ENCODE data around the gene USH2A.
"Not testable (repeated sequence)": the region's sequence is repeated elsewhere in the genome, so short reads cannot be mapped to it uniquely, and the experiment has no call there.

Gene USH2A

GRCh38 chr1:216028631-216029030, 394.6 kb downstream of the USH2A start:
- no peak for DNase-seq

GRCh38 chr1:216024546-216024945, 398.7 kb downstream of the USH2A start:
- no peak for DNase-seq

GRCh38 chr1:216020743-216021345, 402.4 kb downstream of the USH2A start:
- no peak for DNase-seq

GRCh38 chr1:216015116-216015515, 408.1 kb downstream of the USH2A start:
- no peak for DNase-seq

GRCh38 chr1:216014086-216014485, 409.2 kb downstream of the USH2A start:
- no peak for DNase-seq

GRCh38 chr1:216009456-216009855, 413.8 kb downstream of the USH2A start:
- DNase-seq = not testable (repeated sequence)

GRCh38 chr1:216005916-216006315, 417.3 kb downstream of the USH2A start:
- DNase-seq = no peak

GRCh38 chr1:215992620-215993019, 430.6 kb downstream of the USH2A start:
- no peak for DNase-seq

- no peak for DNase-seq
Measured at GRCh38 chr1:215987092-215987875, 436.0 kb downstream of the USH2A start.

- no peak for DNase-seq
Measured at GRCh38 chr1:215986401-215986800, 436.8 kb downstream of the USH2A start.

GRCh38 chr1:215983680-215984079, 439.6 kb downstream of the USH2A start:
- no peak for DNase-seq

GRCh38 chr1:215971793-215972441, 451.3 kb downstream of the USH2A start:
- DNase-seq = no peak

GRCh38 chr1:215970406-215970805, 452.8 kb downstream of the USH2A start:
- DNase-seq = no peak

GRCh38 chr1:215963621-215964020, 459.6 kb downstream of the USH2A start:
- DNase-seq = no peak

- DNase-seq = no peak
Measured at GRCh38 chr1:215963040-215963439, 460.2 kb downstream of the USH2A start.

- no peak for DNase-seq
Measured at GRCh38 chr1:215958841-215959240, 464.4 kb downstream of the USH2A start.

GRCh38 chr1:215957663-215958062, 465.6 kb downstream of the USH2A start:
- no peak for DNase-seq

GRCh38 chr1:215932558-215932957, 490.7 kb downstream of the USH2A start:
- DNase-seq = no peak

- no peak for DNase-seq
Measured at GRCh38 chr1:215926670-215927069, 496.6 kb downstream of the USH2A start.

GRCh38 chr1:215923129-215923824, 500.0 kb downstream of the USH2A start:
- DNase-seq = no peak

- DNase-seq = no peak
Measured at GRCh38 chr1:215911406-215911968, 511.8 kb downstream of the USH2A start.

- no peak for DNase-seq
Measured at GRCh38 chr1:215905493-215906115, 517.6 kb downstream of the USH2A start.

- no peak for DNase-seq
Measured at GRCh38 chr1:215900684-215901083, 522.6 kb downstream of the USH2A start.
